GM19395 (cell line): ENCODE measurements around the gene RALGPS1.

Experiments used
- ATAC-seq: cut with Tn5 transposase; IDR thresholded peaks from one replicate; pipeline ENCODE4 v1.9.1; 2021; ENCODE audit warnings: mild to moderate bottlenecking, moderate library complexity; ENCODE audit not compliant: unreplicated experiment

The RALGPS1 gene

DNA sequence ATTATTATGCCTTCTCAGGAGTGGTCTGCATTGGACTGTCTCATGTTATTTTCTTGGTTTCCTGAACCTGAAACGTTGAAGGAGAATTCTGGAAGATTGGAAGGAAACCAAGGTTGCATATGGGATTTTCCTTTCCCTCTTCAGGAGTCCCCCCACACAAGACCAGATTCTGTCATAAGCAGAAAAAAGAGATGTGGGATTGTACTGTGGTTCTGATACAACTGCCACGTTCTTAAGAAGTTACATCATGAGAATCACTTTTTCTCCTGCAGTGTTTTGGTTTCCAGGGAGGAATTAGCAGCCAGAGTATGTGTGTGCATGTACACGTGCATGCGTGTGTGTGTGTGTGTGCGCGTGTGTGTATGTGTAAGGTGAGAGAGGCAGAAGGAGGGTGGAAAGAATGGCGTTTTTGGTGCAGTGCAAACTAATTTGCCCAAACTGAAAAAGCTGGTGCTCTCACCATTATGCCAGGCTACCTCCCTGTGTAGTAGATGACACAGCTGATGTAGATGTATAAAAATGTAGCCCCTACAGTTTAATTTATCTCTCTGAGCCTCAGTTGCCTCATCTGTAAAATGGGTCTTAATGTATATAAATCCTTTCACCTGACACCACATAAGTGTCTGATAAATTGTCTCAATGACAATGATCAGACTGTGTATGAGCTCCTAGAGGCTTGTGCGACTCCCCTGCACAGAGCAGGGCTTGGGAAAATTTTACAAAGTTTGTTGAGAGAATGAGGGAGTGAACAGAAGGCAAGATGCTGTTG, 38.6 kb downstream of the RALGPS1 start:
- no peak for ATAC-seq

- no peak for ATAC-seq
Measured at GRCh38 chr9:126955811-126956210, 41.2 kb downstream of the RALGPS1 start.

GRCh38 chr9:126956917-126957686, 42.5 kb downstream of the RALGPS1 start:
- ATAC-seq: no peak

GRCh38 chr9:126957687-126958053, 43.1 kb downstream of the RALGPS1 start:
- ATAC-seq: no peak

DNA sequence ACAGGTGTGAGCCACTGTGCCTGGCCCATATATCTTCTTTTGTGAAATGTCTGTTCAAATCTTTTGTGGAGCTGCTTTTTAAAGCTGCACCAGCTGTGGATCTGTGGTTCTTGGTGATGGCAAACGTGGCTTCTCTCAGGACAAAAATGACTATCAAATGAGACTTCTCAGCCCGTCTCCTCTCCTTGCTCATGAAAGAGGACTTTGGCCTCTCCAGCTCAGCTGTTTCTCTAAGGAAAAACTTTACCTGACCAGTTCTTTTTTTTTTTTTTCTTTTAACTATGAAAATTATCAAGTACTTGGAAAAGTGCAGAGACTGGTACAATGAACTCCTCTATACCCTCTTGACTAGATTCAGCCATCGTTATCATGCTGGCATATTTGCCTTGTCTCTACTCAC, 44.8 kb downstream of the RALGPS1 start:
- no peak for ATAC-seq

DNA sequence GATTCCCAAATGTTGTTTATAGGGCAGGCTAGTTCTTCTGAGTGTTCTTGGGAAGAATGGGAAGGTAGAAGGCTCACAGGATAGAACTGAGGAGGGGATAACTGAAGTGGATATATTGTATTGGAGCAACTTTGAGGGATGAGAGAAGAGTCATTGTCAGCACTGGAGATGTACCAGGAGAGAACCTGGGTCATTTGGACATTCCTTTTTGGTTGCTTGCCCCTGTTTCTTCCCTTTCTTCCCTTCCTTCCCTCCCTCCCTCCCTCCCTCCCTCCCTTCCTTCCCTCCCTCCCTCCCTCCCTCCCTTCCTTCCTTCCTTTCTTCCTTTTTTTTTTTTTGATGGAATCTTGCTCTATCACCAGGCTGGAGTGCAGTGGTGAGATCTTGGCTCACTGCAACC, 45.3 kb downstream of the RALGPS1 start:
- ATAC-seq: no peak

DNA sequence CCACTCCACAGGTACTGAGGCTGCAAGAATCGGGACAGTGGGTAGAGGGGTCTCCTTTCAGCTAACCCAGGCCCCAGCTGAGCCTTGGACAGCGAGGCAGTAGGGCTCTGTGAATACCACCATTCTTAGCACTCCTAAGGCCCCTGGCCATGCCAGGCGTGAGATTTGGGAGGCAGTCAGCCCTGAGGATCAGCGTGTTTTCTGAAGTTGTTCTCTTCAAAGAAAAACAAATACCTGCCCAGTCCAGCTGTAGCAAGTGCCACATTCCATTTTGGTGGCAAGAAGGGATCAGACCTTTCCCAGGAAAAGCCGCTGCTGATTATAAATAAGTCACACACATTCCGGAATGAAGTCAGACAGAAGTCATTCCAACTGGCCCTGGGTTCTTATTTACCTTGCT, 47.8 kb downstream of the RALGPS1 start:
- ATAC-seq: no peak

GRCh38 chr9:126965077-126965476, 50.5 kb downstream of the RALGPS1 start:
- ATAC-seq: no peak

DNA sequence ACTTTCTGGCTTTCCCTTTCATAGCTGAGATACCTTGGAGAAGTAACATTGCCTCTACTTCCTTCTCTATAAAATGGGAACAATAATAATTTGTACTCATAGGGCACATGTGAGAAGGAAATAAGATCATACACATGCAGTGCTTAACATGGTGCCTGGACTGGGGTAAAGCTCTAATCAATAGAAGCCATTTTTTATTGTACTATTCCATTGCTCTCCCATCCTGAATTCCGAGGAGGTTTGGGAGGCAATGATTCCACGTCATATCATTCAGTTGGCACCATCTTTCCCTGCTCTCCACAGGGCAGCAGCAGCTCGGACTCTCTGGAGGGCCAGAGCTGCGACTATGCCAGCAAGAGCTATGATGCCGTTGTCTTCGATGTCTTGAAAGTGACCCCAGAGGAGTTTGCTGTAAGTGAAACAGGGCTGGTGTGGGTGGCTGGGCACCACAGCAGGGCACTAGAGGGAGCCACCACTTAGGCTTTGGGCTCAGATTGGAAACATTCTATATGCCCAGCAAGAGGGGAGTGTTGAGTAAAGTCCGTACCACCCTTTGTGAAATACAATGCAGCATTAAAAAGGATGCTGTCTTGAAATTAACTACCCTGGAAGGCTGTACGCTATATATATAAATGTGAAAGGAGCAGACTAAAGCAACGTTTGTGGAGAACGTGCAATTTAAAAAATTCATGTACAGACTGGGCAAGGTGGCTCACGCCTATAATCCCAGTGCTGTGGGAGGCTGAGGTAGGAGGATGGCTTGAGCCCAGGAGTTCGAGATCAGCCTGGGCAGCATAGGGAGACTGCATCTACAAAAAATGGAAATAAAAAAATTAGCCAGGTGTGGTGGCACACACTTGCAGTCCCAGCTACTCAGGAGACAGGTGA, 51.2 kb downstream of the RALGPS1 start:
- no peak for ATAC-seq

DNA sequence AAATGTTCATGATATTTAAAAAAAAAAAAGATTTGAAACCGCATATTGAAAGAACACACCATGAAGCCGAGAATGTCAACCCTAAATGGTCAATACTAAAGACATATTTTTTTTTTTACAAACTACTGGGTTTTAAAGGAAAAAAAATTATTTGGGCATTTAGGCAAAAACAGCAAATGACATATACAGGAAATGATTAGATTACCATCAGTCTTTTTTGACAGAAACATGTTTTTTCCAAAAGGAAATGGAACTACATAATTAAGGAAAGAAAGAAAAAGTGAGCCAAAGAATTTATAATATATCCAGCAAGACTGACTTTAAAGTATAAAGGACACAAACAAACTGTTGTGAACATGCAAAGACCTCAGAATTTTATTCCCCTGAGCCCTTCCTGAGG, 56.7 kb downstream of the RALGPS1 start:
- ATAC-seq: no peak

DNA sequence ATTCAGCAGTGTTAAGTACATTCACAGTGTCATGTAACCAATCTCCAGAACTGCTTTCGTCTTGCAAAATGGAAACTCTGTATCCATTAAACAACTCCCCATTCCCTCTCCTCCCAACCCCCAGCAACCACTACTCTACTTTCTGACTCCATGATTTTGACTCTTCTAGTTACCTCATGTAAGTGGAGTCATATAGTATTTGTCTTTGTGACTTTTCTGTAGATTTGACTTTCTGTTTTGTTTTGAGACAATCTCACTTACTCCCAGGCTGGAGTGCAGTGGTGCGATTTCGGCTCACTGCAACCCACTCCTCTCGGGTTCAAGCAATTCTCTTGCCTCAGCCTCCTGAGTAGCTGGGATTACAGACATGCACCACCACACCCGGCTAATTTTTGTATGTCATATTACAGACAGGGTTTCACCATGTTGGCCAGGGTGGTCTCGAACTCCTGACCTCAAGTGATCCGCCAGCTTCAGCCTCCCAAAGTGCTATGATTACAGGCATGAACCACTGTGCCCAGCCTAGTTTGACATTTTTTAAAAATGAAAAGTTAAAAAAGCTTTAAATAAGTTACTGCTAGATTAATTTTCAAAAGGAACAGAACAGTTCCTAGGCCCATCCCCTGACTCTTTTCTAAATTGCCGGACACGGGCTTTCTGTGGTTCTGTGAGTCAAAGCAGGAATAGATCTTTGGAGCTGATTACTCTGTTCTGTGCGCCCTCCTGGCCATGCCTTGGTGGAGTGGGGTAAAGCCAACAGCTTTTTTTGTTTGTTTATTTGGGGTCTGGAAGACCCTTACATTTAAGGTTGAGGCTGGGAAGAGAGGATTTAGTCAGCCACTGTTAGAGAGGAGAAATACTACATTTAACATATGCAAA, 59.3 kb downstream of the RALGPS1 start:
- no peak for ATAC-seq

- ATAC-seq: no peak
Measured at GRCh38 chr9:126974594-126974993, 60.0 kb downstream of the RALGPS1 start.

- ATAC-seq: no peak
Measured at GRCh38 chr9:126975327-126976220, 61.0 kb downstream of the RALGPS1 start.

DNA sequence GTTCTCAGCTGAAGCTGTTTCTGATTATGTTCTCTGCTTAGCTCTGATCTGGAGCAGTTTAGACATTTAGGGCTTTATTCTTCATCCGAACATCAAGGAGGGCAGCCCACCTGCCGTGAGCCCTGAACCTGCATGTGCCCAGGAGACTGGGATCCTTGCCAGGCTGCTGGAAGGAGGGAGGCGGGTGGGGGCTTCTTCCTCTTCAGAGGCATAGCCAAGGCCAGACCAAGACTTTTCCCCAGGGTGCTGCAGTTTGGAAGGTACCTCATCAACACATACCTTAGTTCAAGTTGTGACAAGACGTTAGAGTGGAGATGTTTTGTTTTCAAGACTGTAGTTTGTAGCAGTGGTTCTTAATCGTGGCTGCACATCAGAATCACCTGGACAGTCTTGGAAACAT, 64.9 kb downstream of the RALGPS1 start:
- no peak for ATAC-seq

DNA sequence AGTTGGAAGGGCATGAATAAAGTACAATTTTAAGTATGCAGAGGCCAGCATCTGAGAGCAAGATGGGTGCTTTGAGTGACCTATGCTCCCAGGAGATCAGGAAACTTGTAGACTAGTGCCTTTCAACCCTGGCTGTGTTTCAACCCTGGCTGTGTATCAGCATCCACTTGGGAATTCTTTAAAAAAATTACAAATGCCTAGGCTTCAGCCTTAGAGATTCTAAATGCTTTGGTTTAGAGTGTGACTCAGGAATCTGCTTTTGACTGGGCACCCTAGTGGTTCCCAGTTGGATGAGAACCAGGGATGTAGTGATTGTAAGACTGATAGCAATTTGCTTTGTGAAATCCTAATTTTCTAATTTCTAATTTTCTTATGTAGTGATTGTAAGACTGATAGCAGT, 65.6 kb downstream of the RALGPS1 start:
- no peak for ATAC-seq

DNA sequence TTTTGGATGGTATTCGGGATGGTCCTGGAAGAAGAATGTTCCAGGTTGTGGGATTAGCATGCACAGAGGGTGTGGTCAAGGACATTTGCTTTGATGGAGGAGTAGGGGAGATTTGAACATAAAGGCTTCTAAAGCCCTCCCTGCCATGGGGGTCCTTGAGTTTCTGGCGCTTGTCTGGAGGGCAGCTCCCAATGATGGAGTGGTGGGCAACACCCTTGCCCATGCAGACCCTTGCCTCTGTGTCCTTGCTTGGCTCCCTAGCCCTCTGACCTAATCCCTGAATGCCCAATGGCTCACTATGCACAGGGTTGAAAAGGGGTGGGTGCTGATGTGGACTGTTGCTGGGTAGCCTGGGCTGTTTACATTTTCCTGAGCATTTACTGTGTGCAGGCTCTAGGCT, 66.6 kb downstream of the RALGPS1 start:
- ATAC-seq: no peak

GRCh38 chr9:126982215-126983002, 67.8 kb downstream of the RALGPS1 start:
- ATAC-seq: no peak

DNA sequence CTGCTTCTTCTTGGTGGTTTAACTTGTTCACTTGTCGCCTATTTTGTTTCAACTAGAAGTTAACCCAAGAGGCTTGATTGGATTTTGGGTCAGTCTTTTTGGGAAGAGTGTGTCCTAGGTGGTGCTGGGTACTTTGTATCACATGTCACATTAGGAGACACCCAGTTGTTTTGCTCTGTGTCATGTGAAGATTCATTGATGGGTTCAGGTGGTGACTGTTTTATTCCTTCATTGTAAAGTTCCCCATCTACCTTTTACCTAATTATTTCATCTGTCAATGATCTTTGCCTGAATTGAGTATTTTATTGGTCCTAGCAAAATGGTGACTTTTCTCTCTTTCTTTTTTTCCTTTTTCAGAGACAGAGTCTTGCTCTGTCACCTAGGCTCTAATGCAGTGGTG, 69.2 kb downstream of the RALGPS1 start:
- no peak for ATAC-seq

DNA sequence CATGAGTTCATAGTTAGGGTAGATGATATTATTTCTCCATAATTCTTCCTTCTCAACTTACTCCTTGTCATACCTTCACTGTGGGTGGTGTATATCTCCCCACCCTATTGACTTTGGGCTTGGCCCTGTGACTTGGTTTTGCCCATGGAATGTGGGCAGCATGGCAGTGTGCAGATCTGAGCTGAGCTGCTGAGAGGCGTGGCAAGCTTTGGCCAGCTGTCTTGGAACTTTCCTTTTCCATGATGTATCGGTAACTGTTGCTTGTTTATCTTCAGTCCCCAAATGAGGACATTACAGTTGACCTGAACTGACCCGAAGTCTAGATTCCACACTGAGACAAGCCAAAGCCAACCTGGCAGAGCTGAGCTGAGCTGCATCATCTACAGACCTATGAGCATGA, 70.4 kb downstream of the RALGPS1 start:
- no peak for ATAC-seq
